GM18909 (cell line): Measurements from ENCODE around the gene PHTF2.

Experiments
- ATAC-seq: cut with Tn5 transposase; IDR thresholded peaks from one replicate; pipeline ENCODE4 v1.9.1; 2021; ENCODE audit warnings: mild to moderate bottlenecking; ENCODE audit not compliant: unreplicated experiment, poor library complexity

PHTF2 gene

DNA sequence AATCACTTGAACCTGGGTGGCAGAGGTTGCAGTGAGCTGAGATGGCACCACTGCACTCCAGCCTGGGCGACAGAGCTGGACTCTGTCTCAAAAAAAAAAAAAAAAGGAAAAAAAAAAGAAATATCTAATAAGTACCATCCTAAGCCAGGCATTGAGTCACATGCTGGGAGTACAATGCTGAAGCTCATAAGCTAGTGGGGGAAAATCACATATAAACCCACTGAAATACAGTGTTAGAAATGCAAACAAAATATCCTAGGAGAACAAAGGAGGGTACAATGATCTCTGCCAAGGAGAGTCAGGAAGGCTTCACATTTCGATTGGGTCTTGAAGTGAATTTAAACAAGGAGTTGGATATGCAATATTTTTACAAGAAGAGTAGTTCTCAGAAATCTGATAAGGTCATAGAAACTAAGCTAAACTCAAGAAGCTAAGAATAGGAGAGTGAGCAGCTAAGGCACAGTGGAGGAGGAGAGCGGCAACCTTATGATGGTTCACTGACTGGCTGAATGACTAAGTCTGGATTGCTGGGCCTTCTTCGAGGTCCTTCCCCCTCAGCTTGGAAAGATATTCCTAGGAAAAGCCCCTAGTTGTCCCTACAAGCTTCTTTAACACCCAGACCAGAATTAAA, 115.5 kb downstream of the PHTF2 start:
- ATAC-seq, result no peak

DNA sequence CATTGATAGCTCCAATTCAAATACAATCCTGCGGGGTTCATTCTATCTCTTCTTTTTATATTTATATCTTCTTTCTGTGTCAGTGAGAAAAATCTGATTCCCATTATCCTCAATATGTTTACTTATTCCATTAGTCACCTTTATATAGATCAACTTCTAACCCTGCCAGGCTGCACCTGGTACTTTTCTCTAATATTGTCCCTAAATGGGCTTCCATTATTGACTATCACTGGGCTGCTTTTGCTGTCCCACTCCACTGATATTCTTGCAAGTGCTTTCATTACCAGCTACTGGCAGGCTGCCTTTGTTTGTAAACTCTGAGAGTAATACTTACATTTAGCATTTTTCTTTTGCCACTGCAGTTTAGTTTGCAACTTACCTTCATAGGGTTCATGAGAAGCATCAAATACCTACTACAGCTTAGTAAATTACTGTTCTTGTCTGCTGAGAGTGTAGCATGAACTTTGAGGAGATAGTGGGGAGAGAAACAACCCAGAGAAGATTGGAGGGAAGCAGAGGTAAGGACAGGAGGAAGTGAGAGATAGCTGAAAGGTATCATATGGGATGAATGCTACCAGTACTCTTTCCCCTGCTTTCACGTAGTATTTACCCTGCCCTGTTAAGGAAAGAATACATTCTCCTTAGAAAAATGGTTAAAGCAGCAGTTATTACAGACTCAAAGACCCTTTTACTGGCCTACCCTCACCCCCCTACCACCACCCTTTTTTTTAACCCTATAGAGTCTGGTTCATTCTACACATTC, 119.1 kb downstream of the PHTF2 start:
- no peak for ATAC-seq

DNA sequence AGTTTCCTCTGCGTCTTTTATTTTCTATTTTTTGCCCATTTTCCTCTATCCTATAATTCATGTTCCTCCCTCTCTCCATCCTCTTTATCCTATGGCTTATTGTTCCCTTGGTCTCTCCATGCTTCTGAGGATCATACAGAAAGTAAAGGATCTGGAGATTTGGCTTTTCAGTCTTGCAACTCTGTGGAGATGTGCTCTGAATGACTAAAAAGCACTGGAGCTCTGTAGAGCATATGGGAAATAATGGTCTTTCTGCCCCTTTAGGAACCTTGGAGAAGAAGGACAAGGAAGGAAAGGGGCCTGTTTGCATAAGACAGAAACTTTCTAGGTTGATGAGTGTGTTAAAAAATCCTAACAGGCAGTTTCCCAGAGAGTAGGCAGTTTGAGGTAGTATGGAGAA, 120.1 kb downstream of the PHTF2 start:
- no peak for ATAC-seq

DNA sequence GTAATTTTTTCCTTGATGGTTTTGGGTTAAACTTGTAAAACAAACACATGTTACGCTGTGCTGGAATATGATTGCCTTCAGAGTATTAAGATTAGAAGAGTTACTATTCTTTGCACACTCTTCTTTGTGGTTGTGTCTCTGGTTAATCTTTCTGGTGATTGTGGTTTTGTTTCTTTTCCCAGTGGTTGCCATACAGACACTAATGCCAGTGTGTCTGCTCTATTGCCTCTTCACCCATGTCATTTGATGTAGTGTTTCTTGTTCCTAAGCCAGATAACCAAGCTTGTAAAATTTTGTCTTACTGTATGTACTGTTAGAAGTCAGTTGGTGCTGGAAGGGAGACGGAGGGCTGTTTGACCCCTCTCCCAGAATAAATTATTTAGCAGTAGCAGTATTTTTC, 124.8 kb downstream of the PHTF2 start:
- ATAC-seq, result no peak

DNA sequence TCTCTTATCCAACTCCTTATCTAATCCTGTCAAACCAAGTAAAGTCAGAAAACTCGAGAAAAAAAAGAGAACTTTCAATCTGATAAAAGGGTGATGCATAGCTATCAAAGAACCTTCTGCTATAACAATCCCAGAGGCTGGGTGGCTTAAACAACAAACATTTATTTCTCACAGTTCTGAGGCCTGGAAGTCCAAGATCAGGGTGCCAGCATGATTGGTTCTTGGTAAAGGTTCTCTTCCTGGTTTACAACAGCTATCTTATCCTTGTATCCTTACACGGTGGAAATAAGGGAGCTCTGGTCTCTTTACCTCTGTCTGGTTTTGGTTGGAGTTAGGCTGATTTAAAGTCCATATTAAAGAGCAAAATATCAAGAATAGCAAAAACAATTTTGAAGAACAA, 131.9 kb downstream of the PHTF2 start:
- ATAC-seq, result no peak

DNA sequence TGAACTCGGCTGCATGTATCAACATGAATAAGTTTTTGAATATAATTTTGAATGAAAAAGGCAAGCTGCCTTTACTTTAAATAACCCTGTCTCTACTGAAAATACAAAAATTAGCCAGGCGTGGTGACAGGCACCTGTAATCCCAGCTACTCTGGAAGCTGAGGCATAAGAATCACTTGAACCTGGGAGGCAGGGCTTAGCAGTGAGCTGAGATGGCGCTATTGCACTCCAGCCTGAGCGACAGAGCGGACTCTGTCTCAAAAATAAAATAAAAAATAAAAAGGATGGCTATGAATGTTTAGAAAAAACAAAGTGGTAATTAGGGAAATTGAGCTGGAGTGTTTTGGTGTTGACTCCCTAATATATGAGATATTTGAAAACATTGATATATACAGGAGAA, 133.3 kb downstream of the PHTF2 start:
- no peak for ATAC-seq

DNA sequence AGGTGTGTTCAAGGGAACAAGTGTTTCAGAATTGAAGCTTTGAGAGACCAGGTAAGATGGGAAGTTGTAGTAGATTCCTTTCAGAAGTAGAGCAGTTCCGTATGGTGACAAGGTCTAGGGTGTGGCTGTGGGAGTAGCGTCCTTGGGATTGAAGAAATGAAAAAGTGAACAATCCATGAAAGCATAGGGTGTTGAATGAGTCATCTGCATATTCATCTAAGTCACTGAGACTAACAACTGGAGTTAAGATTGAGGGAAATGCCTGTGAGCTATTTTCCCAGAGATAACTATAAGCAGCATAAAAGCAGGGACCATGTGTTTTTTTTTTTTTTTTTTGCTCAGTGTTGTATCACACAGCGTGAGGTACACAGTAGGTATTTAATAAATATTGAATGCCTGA, 134.8 kb downstream of the PHTF2 start:
- ATAC-seq, result no peak

DNA sequence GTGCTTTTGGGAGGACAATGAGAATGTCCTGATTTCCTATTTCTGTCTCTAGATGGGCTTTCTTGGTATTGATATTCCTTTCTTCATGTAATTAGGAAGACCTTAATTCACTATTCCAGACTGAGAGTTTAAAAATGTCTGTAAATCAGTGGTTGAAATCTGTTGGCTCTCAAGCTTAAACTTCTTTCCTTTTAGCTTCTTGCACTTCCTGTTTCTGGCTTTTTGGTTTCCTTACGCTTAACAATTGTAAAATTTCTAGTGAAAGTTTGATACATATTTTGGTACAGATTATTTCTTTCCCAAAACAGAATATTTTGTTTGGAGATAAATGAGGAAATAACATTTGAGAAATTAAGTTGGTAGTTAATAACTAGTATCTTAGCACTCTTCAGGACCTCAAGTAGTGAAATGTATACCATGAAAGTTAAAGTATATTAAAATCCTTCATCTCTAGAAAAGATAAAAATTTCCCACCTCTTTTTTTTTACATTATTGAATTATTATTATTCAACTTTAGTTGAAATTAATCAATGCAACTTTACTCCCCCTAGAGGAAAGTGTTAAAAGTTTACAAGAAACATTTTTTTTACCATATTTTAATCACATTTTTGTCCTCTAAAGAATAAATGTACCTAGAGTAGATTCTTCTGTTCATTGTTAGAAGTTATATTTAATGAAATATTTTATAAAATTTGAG, 137.2 kb downstream of the PHTF2 start:
- ATAC-seq, result no peak

DNA sequence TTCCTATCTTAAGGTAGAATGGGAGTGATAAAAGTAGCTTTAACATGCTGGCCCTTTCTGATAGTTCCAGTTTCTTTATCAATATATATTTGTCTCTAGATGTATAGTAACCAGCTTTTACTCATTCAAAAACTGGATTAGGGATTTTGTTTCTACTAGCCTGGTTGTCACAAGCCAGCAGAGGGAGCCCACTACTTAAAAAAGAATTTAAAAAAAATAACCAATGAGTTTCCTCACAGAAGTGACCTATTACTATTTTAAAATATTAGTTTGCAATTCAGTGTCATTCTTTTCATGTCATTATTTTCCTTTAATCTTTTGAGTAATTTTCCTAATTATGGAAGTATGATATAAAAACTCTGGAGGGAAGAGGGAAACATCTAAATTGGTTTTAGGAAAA, 142.1 kb downstream of the PHTF2 start:
- peak; percentile 56 for ATAC-seq

DNA sequence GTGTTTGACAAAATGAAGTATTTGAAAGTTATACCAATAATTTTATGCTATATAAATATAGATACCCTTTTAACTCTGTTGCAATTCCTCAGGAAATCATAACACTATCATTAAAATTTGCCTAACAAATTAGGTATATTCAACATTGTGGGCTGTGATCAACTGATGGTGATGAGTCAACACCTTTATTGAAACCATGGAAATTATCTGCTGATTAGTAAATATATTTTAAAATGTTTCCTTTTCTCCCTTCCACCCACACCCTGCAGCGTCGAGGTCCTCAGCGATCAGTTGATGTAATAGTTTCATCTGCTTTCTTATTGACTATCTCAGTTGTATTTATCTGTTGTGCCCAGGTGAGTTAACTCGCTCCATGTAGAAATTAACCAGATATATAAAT, 143.9 kb downstream of the PHTF2 start:
- no peak for ATAC-seq

DNA sequence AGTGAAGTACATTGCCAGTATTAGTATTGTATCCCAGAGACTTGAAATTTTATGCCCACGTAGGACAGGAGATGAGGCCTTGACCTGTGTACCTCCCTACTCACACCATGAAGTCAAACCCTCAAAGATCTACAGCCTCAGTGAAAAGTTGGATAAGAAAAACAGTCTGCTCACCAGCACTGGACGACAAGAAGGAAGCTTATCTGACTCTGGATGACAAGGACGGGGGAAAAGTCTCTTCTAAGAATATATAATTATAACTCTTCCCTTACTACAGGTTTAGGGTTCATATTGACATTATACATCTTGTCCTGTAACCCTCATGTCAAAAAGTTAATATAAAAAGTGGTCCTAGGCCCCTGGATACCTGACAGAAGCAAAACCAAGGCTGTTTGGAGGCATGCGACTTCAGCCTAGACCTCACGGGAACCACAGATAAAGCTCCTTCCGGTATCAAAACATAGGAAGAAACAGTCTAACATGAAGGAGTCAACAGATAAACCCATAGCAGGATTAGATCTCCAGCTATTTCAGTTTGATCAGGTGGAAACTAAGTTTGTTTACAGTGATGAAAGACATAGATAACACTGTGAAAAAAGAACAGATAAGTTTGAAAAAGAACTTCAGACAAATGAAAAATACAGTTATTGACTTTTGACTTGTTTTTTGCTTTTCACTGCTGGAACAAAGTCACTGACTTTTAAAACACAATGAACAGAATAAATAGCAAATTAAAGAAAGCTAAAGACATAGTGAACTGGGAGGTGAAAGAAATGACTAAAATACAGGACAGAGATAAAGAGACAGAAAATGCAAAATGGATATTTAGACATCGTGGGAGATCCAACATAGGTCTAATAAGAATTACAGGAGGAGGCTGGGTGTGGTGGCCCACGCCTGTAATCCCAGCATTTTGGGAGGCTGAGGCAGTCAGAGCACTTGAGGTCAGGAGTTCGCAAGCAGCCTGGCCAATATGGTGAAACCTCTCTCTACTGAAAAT, 145.9 kb downstream of the PHTF2 start:
- no peak for ATAC-seq

DNA sequence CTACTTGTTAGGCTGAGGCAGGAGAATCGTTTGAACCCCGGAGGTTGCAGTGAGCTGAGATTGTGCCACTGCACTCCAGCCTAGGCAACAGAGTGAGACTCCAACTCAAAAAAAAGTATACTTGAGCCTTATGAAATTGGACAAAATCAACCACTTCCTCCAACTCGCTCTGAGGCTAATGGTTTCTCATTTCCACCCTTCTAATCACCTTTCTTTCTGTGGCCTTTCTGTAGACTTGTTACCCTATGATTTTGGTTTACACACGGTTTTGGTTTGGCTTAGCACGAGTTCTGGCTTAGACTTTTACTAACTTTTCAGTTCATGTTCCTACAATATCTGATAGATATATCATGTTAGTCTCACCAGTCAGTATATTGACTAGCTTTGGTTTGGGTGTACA, 152.0 kb downstream of the PHTF2 start:
- peak; percentile 59 for ATAC-seq

DNA sequence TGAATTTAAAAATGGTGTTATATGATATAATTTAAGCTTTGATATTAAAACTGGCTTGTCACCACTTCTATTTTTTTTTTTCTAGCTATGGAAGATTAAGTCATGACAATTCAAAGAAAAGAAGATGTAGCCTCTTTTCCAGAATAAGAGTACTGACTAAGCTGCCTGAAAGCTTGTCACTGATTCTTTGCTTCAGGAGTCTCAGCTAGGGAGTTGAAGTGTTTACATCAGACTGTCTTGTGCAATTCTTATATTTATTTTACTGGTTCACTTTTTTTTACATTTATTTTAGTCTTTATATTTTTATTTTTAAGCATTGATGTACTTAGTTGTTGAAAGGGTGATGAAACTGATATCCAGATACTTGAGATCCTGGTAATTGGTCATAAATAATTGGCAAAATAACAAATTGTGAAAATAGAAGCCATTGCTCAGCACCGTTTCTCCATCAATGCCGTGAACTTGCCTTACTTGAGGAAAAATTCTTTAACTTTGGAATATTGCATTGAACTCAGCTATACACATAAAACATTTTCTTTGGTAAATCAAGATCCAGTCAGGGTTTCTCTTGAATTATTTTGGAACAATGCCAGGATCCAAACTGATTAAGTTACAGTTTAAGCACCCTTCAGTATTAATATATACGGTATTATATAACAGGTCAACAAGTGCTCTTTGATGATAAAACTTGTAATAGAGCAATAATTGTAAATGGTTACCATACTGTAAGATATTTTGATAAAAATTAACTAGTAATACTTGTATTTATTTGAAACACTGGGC, 156.4 kb downstream of the PHTF2 start:
- ATAC-seq, result no peak

DNA sequence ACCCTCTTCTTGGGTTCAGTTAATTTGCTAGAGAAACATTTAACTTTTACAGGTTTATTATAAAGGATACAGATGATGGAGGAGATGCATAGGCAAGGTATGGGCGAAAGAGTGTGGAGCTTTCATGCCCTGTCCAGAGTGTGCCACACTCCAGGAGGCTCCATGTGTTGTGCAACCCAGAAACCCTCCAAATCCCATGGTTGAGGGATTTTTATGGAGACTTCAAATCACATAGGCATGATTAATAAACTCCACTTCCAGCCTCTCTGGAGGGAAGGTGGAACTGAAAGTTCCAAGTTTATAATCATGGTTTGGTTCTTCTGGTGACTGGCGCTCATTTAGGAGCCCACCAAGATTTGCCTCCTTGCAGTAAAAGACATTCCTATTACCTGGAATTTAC, 159.9 kb downstream of the PHTF2 start:
- no peak for ATAC-seq

DNA sequence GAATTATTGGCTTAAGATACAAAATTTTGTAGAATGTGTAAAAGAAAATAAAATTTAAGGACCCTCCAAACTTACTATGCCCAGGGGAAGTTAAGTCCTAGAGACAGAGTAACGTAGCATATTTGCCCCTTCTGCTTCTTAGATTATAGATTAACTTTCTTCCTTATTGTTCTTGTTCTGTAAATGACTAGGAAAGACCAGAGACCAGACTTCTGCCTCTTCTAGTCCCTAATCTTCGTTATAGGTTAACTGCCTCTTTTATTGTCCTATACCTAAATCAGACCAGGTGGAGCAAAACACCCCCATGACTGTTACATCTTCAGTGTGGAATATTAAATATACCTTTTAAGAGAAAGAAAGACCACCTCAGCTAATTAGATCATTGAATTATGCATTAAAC, 160.5 kb downstream of the PHTF2 start:
- no peak for ATAC-seq

DNA sequence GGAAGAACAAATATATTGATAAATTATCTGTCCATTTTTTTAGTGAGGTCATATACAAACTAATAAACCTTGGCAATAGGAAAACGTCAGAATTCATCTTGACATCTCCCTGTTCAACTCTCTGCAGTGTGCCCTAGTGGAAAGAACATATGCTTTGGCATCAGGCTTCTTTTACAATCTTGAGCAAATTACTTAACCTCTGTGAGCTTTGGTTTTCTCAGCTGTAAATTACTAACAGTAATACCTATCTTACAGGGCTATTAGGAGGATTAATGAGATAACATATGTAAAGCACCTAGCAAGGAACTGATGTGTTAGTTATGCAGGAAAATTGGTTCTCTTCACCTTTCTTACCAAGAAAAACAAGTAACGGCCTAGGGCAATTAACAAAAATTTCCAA, 161.8 kb downstream of the PHTF2 start:
- ATAC-seq, result no peak

DNA sequence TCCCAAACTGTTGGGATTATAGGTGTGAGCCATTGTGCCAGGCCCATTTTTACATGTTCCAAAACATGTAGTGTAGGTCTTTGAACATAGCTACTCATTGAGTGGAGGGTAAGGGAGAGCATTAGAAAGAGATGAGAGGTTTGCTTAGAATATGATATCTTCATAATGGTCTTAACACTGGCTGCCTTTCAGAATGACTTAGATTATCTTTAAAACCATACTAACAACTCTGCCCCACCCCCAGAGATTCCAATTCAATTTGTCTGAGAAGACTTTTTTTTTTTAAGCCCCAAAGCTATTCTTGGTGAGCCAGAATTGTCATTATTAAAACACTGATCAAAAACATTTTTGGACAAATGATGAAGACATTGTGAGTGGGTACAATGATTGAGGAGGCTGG, 168.9 kb downstream of the PHTF2 start:
- no peak for ATAC-seq

DNA sequence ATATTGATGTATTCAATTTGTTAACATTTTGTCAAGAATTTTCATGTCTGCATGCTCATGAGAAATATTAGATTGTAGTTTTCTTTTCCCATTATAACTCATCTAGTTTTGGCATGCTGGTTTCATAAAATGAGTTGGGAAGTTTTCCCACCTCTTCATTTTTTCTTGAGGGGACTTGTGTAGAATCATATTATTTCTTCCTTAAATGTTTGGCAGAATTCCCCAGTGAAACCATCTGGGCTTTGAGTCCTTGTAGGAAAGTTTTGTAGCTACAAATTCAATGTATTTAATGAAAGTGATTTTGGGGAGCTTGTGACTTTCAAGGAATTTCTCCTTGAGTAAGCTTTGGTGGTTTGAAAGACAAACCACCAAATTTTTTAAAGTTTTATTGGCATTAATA, 173.2 kb downstream of the PHTF2 start:
- no peak for ATAC-seq

DNA sequence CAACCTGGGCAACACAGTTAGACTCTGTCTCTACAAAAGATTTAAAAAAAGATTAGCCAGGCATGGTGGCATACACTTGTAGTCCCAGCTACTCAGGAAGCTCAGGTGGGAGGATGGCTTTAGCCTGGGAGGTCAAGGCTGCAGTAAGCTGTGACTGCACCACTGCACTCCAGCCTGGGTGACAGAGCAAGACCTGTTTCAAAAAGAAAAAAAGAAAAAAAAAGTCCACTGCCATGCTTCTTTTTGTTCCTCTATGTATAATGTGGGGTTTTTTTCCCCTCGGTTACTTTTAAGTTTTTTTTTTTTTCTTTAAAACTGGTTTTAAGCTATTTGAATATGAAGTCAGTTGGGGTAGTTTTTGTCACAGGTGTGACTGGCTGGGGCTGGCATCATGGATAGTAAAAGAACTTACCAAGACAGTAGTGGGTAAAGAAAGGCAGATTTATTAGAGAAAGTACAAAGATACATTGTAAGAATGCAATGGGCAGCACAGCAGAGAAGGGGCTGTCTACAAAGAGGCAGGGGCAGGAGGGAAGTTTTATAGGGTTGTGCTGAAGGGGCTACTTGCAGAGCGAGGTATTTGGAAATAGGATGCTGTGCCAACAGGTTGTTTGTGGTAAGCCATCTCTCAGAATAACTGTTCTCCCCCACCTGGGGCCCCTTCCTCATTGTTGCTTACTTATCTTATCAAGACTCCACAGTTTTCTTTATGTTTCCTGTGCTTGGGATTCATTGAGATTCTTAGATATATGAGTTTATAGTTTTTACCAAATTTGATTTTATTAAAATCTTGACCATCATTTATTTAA, 177.3 kb downstream of the PHTF2 start:
- ATAC-seq, result no peak
